ENCODE measurements around the gene SEC24B.

- TF ChIP-seq GATA2 (IDR thresholded peaks at IDR 0.05; ENCODE audit: low read depth, low read length) (no peak), GATA3 (IDR thresholded peaks at IDR 0.05; ENCODE audit: low read depth, low read length) (no peak)
Measured at GRCh38 chr4:109406337-109406931, 27.2 kb upstream of the SEC24B start.
